ENCODE data around the gene EXO5. TPM values are rescaled to one million over a fixed set of nuclear protein-coding genes. Genes with fewer than 3 reads are reported as not detected.
A peak's percentile ranks its signal among the peaks of the same experiment; 100 is the strongest.

The EXO5 gene
- total and polyA plus RNA-seq, 10 donors, result 6.2 to 13.5 (median 8.5) TPM

GRCh38 chr1:40530735-40531380, 22.3 kb downstream of the EXO5 start:
- no peak for DNase-seq
- 23 to 39% (median 33%) methylated on average over 5 of the region's 5 CpGs for WGBS, 5 donors
- peaks cover 0 to 9% (median 0%) of the 10 kb centered on the region in 6 donors for H3K36me3 ChIP-seq

GRCh38 chr1:40531381-40532061, 23.0 kb downstream of the EXO5 start, which contains the start of gene ZNF684:
Gene ZNF684 (plus strand): TSS chr1:40531637. CDS start chr1:40533167, 1,530 bp downstream.
- peaks cover 0 to 7% (median 0%) of the 10 kb centered on the region in 8 donors for H3K9me3 ChIP-seq
- peaks cover 9 to 29% (median 20%) of the 10 kb centered on the region in 6 donors for H3K4me1 ChIP-seq
- H3K27ac ChIP-seq, result peak within 1 kb of the TSS; percentile 76 to 91 (median 88)
- TF ChIP-seq CTCF (IDR thresholded peaks at IDR 0.05 in 8 of 11, conservative IDR thresholded peaks at IDR 0.05 in 3 of 11), result peak in 2 of 11 experiments; percentile 12 to 13
- peak in 1 of 3 donors; percentile 17 for TF ChIP-seq POLR2A (IDR thresholded peaks at IDR 0.05)
- peak; percentile 85 to 96 (median 90) for TF ChIP-seq POLR2AphosphoS5 (IDR thresholded peaks at IDR 0.05)
- DNase-seq, result peak; percentile 95
- intact Hi-C loops (cut with DNase I; ENCODE audit: low total_unique reads), result no loop called here
- no peaks in the 10 kb centered on the region for H3K27me3 ChIP-seq (replicated peaks in 1 of 7)
- peaks cover 0 to 9% (median 0%) of the 10 kb centered on the region in 6 donors for H3K36me3 ChIP-seq
- H3K4me3 ChIP-seq, result peak within 1 kb of the TSS; percentile 54 to 78 (median 68)
- 0 to 1% (median 0%) methylated on average over 19 to 35 of the region's 35 CpGs for WGBS, 5 donors

More at GRCh38 chr1:40530735-40531380, 22.3 kb downstream of the EXO5 start:
- TF ChIP-seq POLR2AphosphoS5 (IDR thresholded peaks at IDR 0.05), result no peak
- TF ChIP-seq POLR2A (IDR thresholded peaks at IDR 0.05), result no peak
- no peak for TF ChIP-seq CTCF (IDR thresholded peaks at IDR 0.05 in 8 of 11, conservative IDR thresholded peaks at IDR 0.05 in 3 of 11)
- H3K27me3 ChIP-seq (replicated peaks in 1 of 7), result peaks cover 0 to 6% (median 0%) of the 10 kb centered on the region in 7 donors
- H3K4me1 ChIP-seq, result peaks cover 9 to 29% (median 20%) of the 10 kb centered on the region in 6 donors
- peaks cover 0 to 14% (median 3%) of the 10 kb centered on the region in 8 donors for H3K9me3 ChIP-seq
- peak overlapping the region; percentile 54 to 78 (median 68) for H3K4me3 ChIP-seq
- intact Hi-C loops (cut with DNase I; ENCODE audit: low total_unique reads), result no loop called here
- peak overlapping the region; percentile 76 to 91 (median 88) for H3K27ac ChIP-seq

- intact Hi-C loops (cut with DNase I; ENCODE audit: low total_unique reads), result no loop called here
- 7 to 12% (median 10%) methylated on average over 3 of the region's 3 CpGs for WGBS, 5 donors
- H3K27ac ChIP-seq, result peak overlapping the region; percentile 76 to 91 (median 88)
These were observed 23.5 kb downstream of the EXO5 start for GRCh38 chr1:40532062-40532389.

More at GRCh38 chr1:40532062-40532389, 23.5 kb downstream of the EXO5 start:
- Histone ChIP-seq H3K4me1 (peaks cover 9 to 29% (median 20%) of the 10 kb centered on the region in 6 donors), H3K27me3 (replicated peaks in 1 of 7) (no peaks in the 10 kb centered on the region), H3K9me3 (peaks cover 0 to 2% (median 0%) of the 10 kb centered on the region in 8 donors), H3K4me3 (peak overlapping the region; percentile 54 to 78 (median 68)), H3K36me3 (peaks cover 0 to 9% (median 0%) of the 10 kb centered on the region in 6 donors)
- DNase-seq, result no peak
- no peak for TF ChIP-seq CTCF (IDR thresholded peaks at IDR 0.05 in 8 of 11, conservative IDR thresholded peaks at IDR 0.05 in 3 of 11)
- no peak for TF ChIP-seq POLR2AphosphoS5 (IDR thresholded peaks at IDR 0.05)
- TF ChIP-seq POLR2A (IDR thresholded peaks at IDR 0.05), result no peak
